ENCODE results near the gene KRTAP25-1.

The KRTAP25-1 gene

GRCh38 chr21:30289215-30289614, at the start of gene KRTAP25-1:
TSS of gene KRTAP25-1 (minus strand) at chr21:30289514. CDS start at chr21:30289490, 24 bp downstream.
- DNase-seq: no peak
- TF ChIP-seq CTCF (IDR thresholded peaks at IDR 0.05; ENCODE audit: low read depth, low read length): no peak

GRCh38 chr21:30338717-30339116, 49.4 kb upstream of the KRTAP25-1 start:
- no peak overlapping the region for H3K27ac ChIP-seq
- DNase-seq: no peak
- H3K36me3 ChIP-seq: no peaks in the 10 kb centered on the region
- TF ChIP-seq CTCF (IDR thresholded peaks at IDR 0.05; ENCODE audit: low read depth, low read length): no peak
- H3K4me3 ChIP-seq (ENCODE audit: low read depth, low read length): no peak overlapping the region
- no peaks in the 10 kb centered on the region for H3K9me3 ChIP-seq (ENCODE audit: severe bottlenecking)
- H3K27me3 ChIP-seq (ENCODE audit: insufficient read depth, low read depth, severe bottlenecking): peaks cover 79% of the 10 kb centered on the region

More at GRCh38 chr21:30289215-30289614, at the start of gene KRTAP25-1:
- Histone ChIP-seq H3K27me3 (ENCODE audit: insufficient read depth, low read depth, severe bottlenecking) (peaks cover 97% of the 10 kb centered on the region), H3K36me3 (no peaks in the 10 kb centered on the region), H3K27ac (no peak within 1 kb of the TSS), H3K9me3 (ENCODE audit: severe bottlenecking) (no peaks in the 10 kb centered on the region), H3K4me3 (ENCODE audit: low read depth, low read length) (no peak within 1 kb of the TSS)

- Histone ChIP-seq H3K36me3 (no peaks in the 10 kb centered on the region), H3K9me3 (ENCODE audit: severe bottlenecking) (no peaks in the 10 kb centered on the region), H3K27ac (no peak overlapping the region), H3K4me3 (ENCODE audit: low read depth, low read length) (no peak overlapping the region), H3K27me3 (ENCODE audit: insufficient read depth, low read depth, severe bottlenecking) (peaks cover 75% of the 10 kb centered on the region)
- TF ChIP-seq CTCF (IDR thresholded peaks at IDR 0.05; ENCODE audit: low read depth, low read length): no peak
- no peak for DNase-seq
These were observed 48.5 kb upstream of the KRTAP25-1 start for GRCh38 chr21:30337772-30338171.

GRCh38 chr21:30337276-30337744, 48.0 kb upstream of the KRTAP25-1 start, which contains the start of gene KRTAP27-1:
TSS of gene KRTAP27-1 (minus strand) at chr21:30337694. CDS start at chr21:30337668, 26 bp downstream.
- H3K9me3 ChIP-seq (ENCODE audit: severe bottlenecking): no peaks in the 10 kb centered on the region
- no peak for DNase-seq
- peaks cover 75% of the 10 kb centered on the region for H3K27me3 ChIP-seq (ENCODE audit: insufficient read depth, low read depth, severe bottlenecking)
- no peak for TF ChIP-seq CTCF (IDR thresholded peaks at IDR 0.05; ENCODE audit: low read depth, low read length)
- no peak within 1 kb of the TSS for H3K27ac ChIP-seq
- no peak within 1 kb of the TSS for H3K4me3 ChIP-seq (ENCODE audit: low read depth, low read length)
- no peaks in the 10 kb centered on the region for H3K36me3 ChIP-seq

- Histone ChIP-seq H3K4me3 (ENCODE audit: low read depth, low read length) (no peak overlapping the region), H3K9me3 (ENCODE audit: severe bottlenecking) (no peaks in the 10 kb centered on the region), H3K27ac (no peak overlapping the region), H3K36me3 (no peaks in the 10 kb centered on the region), H3K27me3 (ENCODE audit: insufficient read depth, low read depth, severe bottlenecking) (peaks cover 73% of the 10 kb centered on the region)
- DNase-seq: no peak
- TF ChIP-seq CTCF (IDR thresholded peaks at IDR 0.05; ENCODE audit: low read depth, low read length): no peak
These were observed 47.3 kb upstream of the KRTAP25-1 start for GRCh38 chr21:30336596-30336995.

GRCh38 chr21:30333736-30334135, 44.4 kb upstream of the KRTAP25-1 start:
- H3K9me3 ChIP-seq (ENCODE audit: severe bottlenecking): no peaks in the 10 kb centered on the region
- TF ChIP-seq CTCF (IDR thresholded peaks at IDR 0.05; ENCODE audit: low read depth, low read length): no peak

More at GRCh38 chr21:30333736-30334135, 44.4 kb upstream of the KRTAP25-1 start:
- Histone ChIP-seq H3K4me3 (ENCODE audit: low read depth, low read length) (no peak overlapping the region), H3K36me3 (no peaks in the 10 kb centered on the region), H3K27me3 (ENCODE audit: insufficient read depth, low read depth, severe bottlenecking) (peaks cover 86% of the 10 kb centered on the region), H3K27ac (no peak overlapping the region)
- DNase-seq: no peak
